ENCODE measurements around the gene RARS2.

DNA sequence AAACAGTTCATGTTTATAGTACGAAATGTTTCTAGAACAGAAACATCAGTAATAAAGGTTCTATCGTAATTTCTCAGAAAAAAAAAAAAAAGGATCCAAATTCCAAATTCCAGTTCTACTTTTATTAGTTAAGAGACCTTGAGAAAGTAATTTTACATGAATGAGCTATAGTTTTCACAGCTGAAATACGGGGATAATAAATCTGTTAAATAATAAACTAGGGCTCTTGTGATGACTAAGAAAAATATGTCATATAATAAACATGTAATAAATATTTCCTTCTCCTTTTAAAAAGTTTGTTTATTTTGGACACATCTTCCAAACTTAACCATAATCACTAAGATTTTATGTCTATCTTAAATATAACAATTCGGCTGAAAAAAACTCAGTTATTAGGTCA, 17.8 kb downstream of the RARS2 start:
- no peak for TF ChIP-seq POLR2AphosphoS5 (IDR thresholded peaks at IDR 0.05; ENCODE audit: low read depth, low read length)
- TF ChIP-seq POLR2A (IDR thresholded peaks at IDR 0.05; ENCODE audit: low read depth, low read length) = no peak
- no peak for TF ChIP-seq TAF1 (IDR thresholded peaks at IDR 0.05; ENCODE audit: low read depth, low read length)
- TF ChIP-seq SPI1 (IDR thresholded peaks at IDR 0.05; ENCODE audit: low read depth, low read length) = no peak
- no peak for TF ChIP-seq PAX5 (IDR thresholded peaks at IDR 0.05; ENCODE audit: insufficient read depth, low read length, severe bottlenecking)

All from GM12891 (cell line).